Ascending aorta (tissue), 2 donors: Measurements from ENCODE around the gene USH1G. TPM values are rescaled to one million over a fixed set of nuclear protein-coding genes. Genes with fewer than 3 reads are reported as not detected.
"Not testable (repeated sequence)": the region's sequence is repeated elsewhere in the genome, so short reads cannot be mapped to it uniquely, and the experiment has no call there.

Experiments
- DNase-seq, 2 donors: peaks; one replicate each; pipeline ENCODE4 v3.0.0-alpha.2; 2019; ENCODE audit warnings: low spot score in 2 of 2
- H3K27ac ChIP-seq, 2 donors: fragments of 200-600 bp; sonication (generic); one replicate each; pipeline ENCODE4 v1.5.1; 2016 to 2017; ENCODE audit warnings: mild to moderate bottlenecking in 1 of 2
- H3K27me3 ChIP-seq: fragments of 200-600 bp; sonication (generic); one replicate; pipeline ENCODE4 v1.5.1; 2017
- H3K36me3 ChIP-seq, 2 donors: fragments of 200-600 bp; sonication (generic); one replicate each; pipeline ENCODE4 v1.5.1; 2016
- H3K4me1 ChIP-seq, 2 donors: fragments of 200-600 bp; sonication (generic); one replicate each; pipeline ENCODE4 v1.5.1; 2016 to 2017; ENCODE audit warnings: mild to moderate bottlenecking in 1 of 2
- H3K4me3 ChIP-seq, 2 donors: fragments of 200-600 bp; sonication (generic); one replicate each; pipeline ENCODE4 v1.5.1; 2016 to 2017; ENCODE audit warnings: mild to moderate bottlenecking in 1 of 2
- H3K9me3 ChIP-seq, 2 donors: fragments of 200-600 bp; sonication (generic); one replicate each; pipeline ENCODE4 v1.5.1; 2016
- CTCF ChIP-seq, 3 experiments: fragments of 200-600 bp in 2 of 3; fragments of 450-650 bp in 1 of 3; sonication (generic) in 2 of 3; IDR thresholded peaks; one replicate each; pipeline ENCODE4 v1.5.1; 2016 to 2019; ENCODE audit warnings: antibody characterized with exemption in 3 of 3, mild to moderate bottlenecking in 1 of 3, moderate library complexity in 1 of 3
- intact Hi-C: fragments of 100-400 bp; cut with DNase I; formaldehyde crosslinking; loops from one replicate; pipeline ENCODE4 v1.15.1; 2023
- total RNA-seq: library from RNA; depleted of rRNA; stranded (reverse); fragments of >200 nt; gene quantifications from one replicate; pipeline ENCODE4 v1.1.0, GENCODE V29; 2016

Gene USH1G
- total RNA-seq, 1 donor from 2014 or later, result not detected

- H3K36me3 ChIP-seq, result no peaks in the 10 kb centered on the region
- no peak for TF ChIP-seq CTCF (IDR thresholded peaks at IDR 0.05)
- H3K4me3 ChIP-seq, result no peak overlapping the region
- H3K9me3 ChIP-seq, result no peaks in the 10 kb centered on the region
- H3K27ac ChIP-seq, result no peak overlapping the region
- no peak for DNase-seq
- no peaks in the 10 kb centered on the region for H3K27me3 ChIP-seq
- intact Hi-C loops, result loop anchor here (5.0 to 10.0 kb wide), 4 partner anchors 423 to 1776 kb away; partner anchors contain the start of genes GPRC5C, SLC39A11 and TTYH2
- peaks cover 6 to 16% of the 10 kb centered on the region in 2 donors for H3K4me1 ChIP-seq
These were observed 52.5 kb downstream of the USH1G start for GRCh38 chr17:74870512-74870911.

GRCh38 chr17:74870028-74870427 is 53.0 kb downstream of the USH1G start:
- H3K4me3 ChIP-seq, H3K27me3 ChIP-seq, H3K9me3 ChIP-seq, DNase-seq, H3K36me3 ChIP-seq, H3K27ac ChIP-seq: not testable (repeated sequence)
- intact Hi-C loops, result loop anchor here (5.0 to 10.0 kb wide), 4 partner anchors 423 to 1775 kb away; partner anchors contain the start of genes GPRC5C, SLC39A11 and TTYH2
- peaks cover 6 to 16% of the 10 kb centered on the region in 2 donors for H3K4me1 ChIP-seq

DNA sequence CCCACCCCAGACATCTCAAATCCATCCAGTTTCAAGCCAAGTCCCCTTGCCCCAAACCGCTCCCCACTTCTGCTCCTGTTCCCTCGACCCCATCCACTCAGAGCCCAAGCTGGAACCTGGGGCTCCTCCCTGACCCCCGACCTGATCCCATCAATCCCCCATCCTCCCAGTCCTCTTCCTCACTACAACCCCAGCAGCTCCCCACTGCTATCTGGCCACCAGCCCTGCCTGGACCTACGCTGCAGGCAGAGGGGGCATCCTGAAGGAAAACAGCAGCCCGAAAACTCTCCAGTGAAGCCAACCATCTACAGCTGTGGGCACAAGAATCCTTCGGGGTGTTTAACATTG is 54.2 kb downstream of the USH1G start:
- H3K27me3 ChIP-seq, result no peaks in the 10 kb centered on the region
- H3K9me3 ChIP-seq, result no peaks in the 10 kb centered on the region
- DNase-seq, result no peak
- TF ChIP-seq CTCF (IDR thresholded peaks at IDR 0.05), result no peak
- H3K36me3 ChIP-seq, result no peaks in the 10 kb centered on the region
- peaks cover 6 to 11% of the 10 kb centered on the region in 2 donors for H3K4me1 ChIP-seq
- H3K27ac ChIP-seq, result no peak overlapping the region
- intact Hi-C loops, result no loop called here
- no peak overlapping the region for H3K4me3 ChIP-seq

GRCh38 chr17:74868251-74868907 is 54.7 kb downstream of the USH1G start:
- no peak for TF ChIP-seq CTCF (IDR thresholded peaks at IDR 0.05)
- Histone ChIP-seq H3K4me3 (no peak overlapping the region), H3K27ac (no peak overlapping the region), H3K27me3 (no peaks in the 10 kb centered on the region), H3K4me1 (peaks cover 6 to 8% of the 10 kb centered on the region in 2 donors), H3K36me3 (no peaks in the 10 kb centered on the region), H3K9me3 (no peaks in the 10 kb centered on the region)
- intact Hi-C loops, result no loop called here
- DNase-seq, result no peak

DNA sequence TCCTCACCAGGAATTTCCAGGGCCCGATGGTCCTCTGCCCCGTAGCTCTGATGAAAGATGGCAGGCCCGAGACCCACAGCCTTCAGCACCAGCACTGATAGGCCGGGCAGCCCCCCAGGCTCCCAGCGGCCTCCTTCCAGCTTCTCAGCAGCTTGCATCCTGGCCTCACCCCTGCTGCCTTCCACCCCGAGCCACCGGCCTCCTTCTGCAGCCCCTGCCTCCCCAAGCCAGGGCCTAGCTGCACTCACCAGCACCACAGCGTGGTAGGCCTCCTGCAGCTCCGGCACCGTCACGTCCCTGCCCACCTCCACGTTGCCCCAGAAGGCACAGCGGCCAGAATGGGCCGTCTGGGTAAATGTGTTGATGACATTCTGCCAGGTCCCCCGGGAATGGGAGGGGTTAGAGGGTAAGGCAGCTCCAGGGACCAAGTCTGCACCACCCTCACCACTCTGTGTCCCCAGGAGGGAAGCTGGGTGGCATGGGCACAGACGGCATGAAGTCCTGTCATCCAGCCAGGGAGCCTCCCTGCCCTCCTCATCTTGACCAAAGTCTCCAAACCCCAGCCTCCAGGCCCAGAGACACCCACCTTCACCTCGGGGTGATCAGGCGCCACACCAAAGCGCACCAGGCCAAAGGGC is 56.7 kb downstream of the USH1G start:
- H3K4me1 ChIP-seq, result peaks cover 4% of the 10 kb centered on the region in 2 donors
- H3K27ac ChIP-seq, result no peak overlapping the region
- no peaks in the 10 kb centered on the region for H3K9me3 ChIP-seq
- TF ChIP-seq CTCF (IDR thresholded peaks at IDR 0.05), result no peak
- H3K4me3 ChIP-seq, result no peak overlapping the region
- no peak for DNase-seq
- no peaks in the 10 kb centered on the region for H3K27me3 ChIP-seq
- intact Hi-C loops, result no loop called here
- no peaks in the 10 kb centered on the region for H3K36me3 ChIP-seq

Other genes with a start within 250 kb of the USH1G start
- gene CD300LF, start 210.3 kb downstream of the USH1G start, total RNA-seq, result not detected
- 0.32 TPM for gene RAB37, start 186.0 kb downstream of the USH1G start, total RNA-seq
- gene NHERF1, start 174.6 kb downstream of the USH1G start, total RNA-seq, result 81.8 TPM
- gene NAT9, start 146.9 kb downstream of the USH1G start, total RNA-seq, result 13.3 TPM
- not detected for gene GRIN2C, start 63.4 kb downstream of the USH1G start, total RNA-seq
- gene FDXR, start 50.3 kb downstream of the USH1G start, total RNA-seq, result 93.1 TPM
- gene FADS6, start 29.6 kb downstream of the USH1G start, total RNA-seq, result not detected
- gene OTOP2, start 1.0 kb upstream of the USH1G start, total RNA-seq, result not detected
- gene OTOP3, start 12.6 kb upstream of the USH1G start, total RNA-seq, result not detected
- gene HID1, start 49.5 kb upstream of the USH1G start, total RNA-seq, result 103 TPM
- gene CDR2L, start 64.4 kb upstream of the USH1G start, total RNA-seq, result 54.7 TPM
- 14.5 TPM for gene MRPL58, start 89.4 kb upstream of the USH1G start, total RNA-seq
- 133 TPM for gene ATP5PD, start 123.7 kb upstream of the USH1G start, total RNA-seq
- 31.4 TPM for gene KCTD2, start 124.0 kb upstream of the USH1G start, total RNA-seq
- 101 TPM for gene SLC16A5, start 164.7 kb upstream of the USH1G start, total RNA-seq
- 1.4 TPM for gene ARMC7, start 186.7 kb upstream of the USH1G start, total RNA-seq
- 18.3 TPM for gene NT5C, start 208.5 kb upstream of the USH1G start, total RNA-seq
- 23.0 TPM for gene JPT1, start 231.3 kb upstream of the USH1G start, total RNA-seq